Measurements from ENCODE around the gene SLC39A7. TPM values are rescaled to one million over a fixed set of nuclear protein-coding genes. Genes with fewer than 3 reads are reported as not detected.

The SLC39A7 gene
- total RNA-seq, 4 donors from 2014 or later: 90.8 to 191 (median 153) TPM

DNA sequence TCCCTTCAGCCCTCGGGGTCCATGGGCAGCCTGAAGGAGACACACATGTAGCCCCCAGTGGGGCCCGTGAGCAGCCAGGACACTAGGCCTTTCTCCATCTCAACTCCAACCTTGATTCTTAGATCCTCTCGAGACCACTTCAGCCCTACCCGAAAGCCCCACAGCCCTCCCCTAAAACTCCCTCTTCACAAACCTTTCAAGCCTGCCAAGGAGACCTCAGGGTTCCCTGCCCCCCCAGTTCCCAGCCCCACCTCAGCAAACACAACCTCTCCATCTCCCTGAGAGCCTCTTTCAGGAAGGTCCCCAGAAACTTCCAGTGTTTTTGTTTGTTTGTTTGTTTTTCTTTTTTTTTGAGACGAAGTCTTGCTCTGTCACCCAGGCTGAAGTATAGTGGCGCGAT lies 19.5 kb upstream of the SLC39A7 start:
- Histone ChIP-seq H3K9me3 (no peaks in the 10 kb centered on the region), H3K36me3 (no peaks in the 10 kb centered on the region), H3K4me1 (no peaks in the 10 kb centered on the region), H3K4me3 (replicated peaks in 1 of 3) (no peak overlapping the region), H3K27ac (no peak overlapping the region), H3K27me3 (no peaks in the 10 kb centered on the region)
- DNase-seq: peak; percentile 53 to 72
- TF ChIP-seq POLR2A (IDR thresholded peaks at IDR 0.05) (no peak), CTCF (IDR thresholded peaks at IDR 0.05) (no peak)
- 47 to 58% methylated on average over 7 of the region's 7 CpGs for WGBS, 2 donors
- intact Hi-C loops (cut with DNase I): no loop called here

DNA sequence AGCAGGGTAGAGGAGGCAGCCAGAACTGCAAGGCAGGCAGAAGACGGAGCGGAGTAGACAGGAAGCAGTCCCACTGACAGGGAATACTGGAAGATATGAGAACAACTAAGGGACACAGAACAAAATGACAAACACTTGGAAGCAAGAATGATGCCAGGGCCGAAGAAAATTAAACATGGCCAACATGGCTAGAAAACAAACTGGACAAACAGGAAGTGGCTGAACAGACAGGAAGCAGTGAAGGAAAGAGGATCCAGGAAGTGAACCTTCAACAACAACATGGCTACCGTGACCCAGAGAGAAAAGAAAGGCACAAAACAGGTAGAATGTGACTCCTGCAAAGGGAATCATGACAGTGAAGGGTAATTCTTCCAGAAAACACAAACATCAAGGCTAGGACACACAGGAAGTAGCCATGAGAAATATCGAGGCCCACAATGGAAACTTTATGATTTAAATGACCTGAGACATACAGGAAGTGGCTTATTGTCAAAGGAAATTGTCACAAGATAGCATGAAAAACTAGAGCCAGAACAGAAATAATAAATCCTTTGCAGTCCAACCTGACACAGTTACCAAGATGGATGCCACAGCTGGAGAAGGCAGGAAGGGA lies 17.5 kb upstream of the SLC39A7 start:
- intact Hi-C loops (cut with DNase I): no loop called here
- H3K27ac ChIP-seq: no peak overlapping the region
- 81 to 83% methylated on average over 5 of the region's 5 CpGs for WGBS, 2 donors
- DNase-seq: no peak
- no peaks in the 10 kb centered on the region for H3K4me1 ChIP-seq
- no peaks in the 10 kb centered on the region for H3K9me3 ChIP-seq
- no peaks in the 10 kb centered on the region for H3K27me3 ChIP-seq
- TF ChIP-seq POLR2A (IDR thresholded peaks at IDR 0.05): no peak
- no peaks in the 10 kb centered on the region for H3K36me3 ChIP-seq
- no peak overlapping the region for H3K4me3 ChIP-seq (replicated peaks in 1 of 3)

- H3K36me3 ChIP-seq: no peaks in the 10 kb centered on the region
- H3K27ac ChIP-seq: no peak overlapping the region
- TF ChIP-seq POLR2A (IDR thresholded peaks at IDR 0.05) (no peak), CTCF (IDR thresholded peaks at IDR 0.05) (no peak)
- no peaks in the 10 kb centered on the region for H3K9me3 ChIP-seq
- no peak for DNase-seq
- H3K4me1 ChIP-seq: no peaks in the 10 kb centered on the region
- H3K27me3 ChIP-seq: no peaks in the 10 kb centered on the region
- intact Hi-C loops (cut with DNase I): no loop called here
- WGBS, 2 donors: 78 to 80% methylated on average over 8 to 9 of the region's 9 CpGs
- H3K4me3 ChIP-seq (replicated peaks in 1 of 3): no peak overlapping the region
These were observed 15.5 kb upstream of the SLC39A7 start for GRCh38 chr6:33185190-33185589.

DNA sequence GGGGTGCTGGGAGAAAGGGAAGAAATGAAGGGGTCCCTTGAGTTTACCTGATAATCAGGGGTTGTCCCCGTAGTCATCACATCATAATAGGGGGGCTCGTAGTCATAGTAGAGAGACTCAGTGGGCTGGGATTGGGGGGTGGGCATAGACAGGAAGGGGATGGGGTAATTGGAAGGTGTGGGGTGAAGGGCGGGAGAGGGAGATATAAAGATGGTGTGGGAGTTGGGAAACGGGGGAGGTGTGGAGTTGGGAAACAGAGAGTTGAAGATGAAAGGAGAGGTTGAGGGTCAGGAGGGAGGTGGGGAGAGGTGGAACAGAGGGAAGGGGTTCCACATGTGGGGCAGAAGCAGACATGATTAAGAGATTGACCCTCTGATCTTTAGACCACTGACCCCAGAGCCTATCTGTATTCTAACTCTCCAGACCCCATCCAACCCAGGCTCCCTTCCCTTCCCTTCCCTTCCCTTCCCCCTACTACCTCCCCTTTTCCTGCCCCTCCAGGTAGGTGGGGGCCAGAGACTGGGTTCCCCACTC lies 14.9 kb upstream of the SLC39A7 start:
- no peaks in the 10 kb centered on the region for H3K9me3 ChIP-seq
- no peaks in the 10 kb centered on the region for H3K36me3 ChIP-seq
- intact Hi-C loops (cut with DNase I): no loop called here
- DNase-seq: no peak
- no peaks in the 10 kb centered on the region for H3K4me1 ChIP-seq
- no peaks in the 10 kb centered on the region for H3K27me3 ChIP-seq
- no peak overlapping the region for H3K4me3 ChIP-seq (replicated peaks in 1 of 3)
- H3K27ac ChIP-seq: no peak overlapping the region
- TF ChIP-seq POLR2A (IDR thresholded peaks at IDR 0.05): no peak
- no peak for TF ChIP-seq CTCF (IDR thresholded peaks at IDR 0.05)
- WGBS, 2 donors: 84 to 91% methylated on average over 4 of the region's 4 CpGs

- no peak for TF ChIP-seq POLR2A (IDR thresholded peaks at IDR 0.05)
- no peak for TF ChIP-seq CTCF (IDR thresholded peaks at IDR 0.05)
- intact Hi-C loops (cut with DNase I): no loop called here
- H3K4me1 ChIP-seq: peaks cover 12 to 20% of the 10 kb centered on the region in 2 donors
- H3K27me3 ChIP-seq: no peaks in the 10 kb centered on the region
- H3K9me3 ChIP-seq: no peaks in the 10 kb centered on the region
- no peak overlapping the region for H3K27ac ChIP-seq
- H3K4me3 ChIP-seq (replicated peaks in 1 of 3): no peak overlapping the region
- no peaks in the 10 kb centered on the region for H3K36me3 ChIP-seq
- no peak for DNase-seq
- 90 to 94% methylated on average over 1 of the region's 1 CpG for WGBS, 2 donors
These were observed 12.9 kb upstream of the SLC39A7 start for GRCh38 chr6:33187809-33188208.

Measured in thyroid gland (tissue), 4 donors.